ENCODE data around the gene ARL4A.

ARL4A gene

DNA sequence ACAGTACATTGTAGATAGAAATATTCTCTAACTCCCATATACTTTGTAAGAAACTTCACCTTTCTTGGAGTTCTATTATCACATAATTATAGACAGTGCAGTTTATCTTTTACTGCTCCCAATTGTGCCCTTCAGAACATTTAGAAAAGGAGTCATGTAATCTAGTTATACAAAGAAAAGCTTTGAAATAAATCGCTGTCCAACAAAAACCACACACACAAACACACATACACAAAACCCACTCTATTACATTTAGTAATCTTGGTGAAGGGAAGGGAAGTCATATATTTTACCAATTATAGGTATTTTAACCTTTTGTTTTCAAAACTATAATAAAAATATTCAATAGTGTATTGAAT, 26.9 kb downstream of the ARL4A start:
- H3K4me3 ChIP-seq (ENCODE audit: low read depth, low read length), result no peak overlapping the region
- DNase-seq (ENCODE audit: low read depth), result no peak
- TF ChIP-seq, protein P1, sequence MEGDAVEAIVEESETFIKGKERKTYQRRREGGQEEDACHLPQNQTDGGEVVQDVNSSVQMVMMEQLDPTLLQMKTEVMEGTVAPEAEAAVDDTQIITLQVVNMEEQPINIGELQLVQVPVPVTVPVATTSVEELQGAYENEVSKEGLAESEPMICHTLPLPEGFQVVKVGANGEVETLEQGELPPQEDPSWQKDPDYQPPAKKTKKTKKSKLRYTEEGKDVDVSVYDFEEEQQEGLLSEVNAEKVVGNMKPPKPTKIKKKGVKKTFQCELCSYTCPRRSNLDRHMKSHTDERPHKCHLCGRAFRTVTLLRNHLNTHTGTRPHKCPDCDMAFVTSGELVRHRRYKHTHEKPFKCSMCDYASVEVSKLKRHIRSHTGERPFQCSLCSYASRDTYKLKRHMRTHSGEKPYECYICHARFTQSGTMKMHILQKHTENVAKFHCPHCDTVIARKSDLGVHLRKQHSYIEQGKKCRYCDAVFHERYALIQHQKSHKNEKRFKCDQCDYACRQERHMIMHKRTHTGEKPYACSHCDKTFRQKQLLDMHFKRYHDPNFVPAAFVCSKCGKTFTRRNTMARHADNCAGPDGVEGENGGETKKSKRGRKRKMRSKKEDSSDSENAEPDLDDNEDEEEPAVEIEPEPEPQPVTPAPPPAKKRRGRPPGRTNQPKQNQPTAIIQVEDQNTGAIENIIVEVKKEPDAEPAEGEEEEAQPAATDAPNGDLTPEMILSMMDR (IDR thresholded peaks at IDR 0.05; ENCODE audit: low read depth, low read length, missing control alignments), result no peak

DNA sequence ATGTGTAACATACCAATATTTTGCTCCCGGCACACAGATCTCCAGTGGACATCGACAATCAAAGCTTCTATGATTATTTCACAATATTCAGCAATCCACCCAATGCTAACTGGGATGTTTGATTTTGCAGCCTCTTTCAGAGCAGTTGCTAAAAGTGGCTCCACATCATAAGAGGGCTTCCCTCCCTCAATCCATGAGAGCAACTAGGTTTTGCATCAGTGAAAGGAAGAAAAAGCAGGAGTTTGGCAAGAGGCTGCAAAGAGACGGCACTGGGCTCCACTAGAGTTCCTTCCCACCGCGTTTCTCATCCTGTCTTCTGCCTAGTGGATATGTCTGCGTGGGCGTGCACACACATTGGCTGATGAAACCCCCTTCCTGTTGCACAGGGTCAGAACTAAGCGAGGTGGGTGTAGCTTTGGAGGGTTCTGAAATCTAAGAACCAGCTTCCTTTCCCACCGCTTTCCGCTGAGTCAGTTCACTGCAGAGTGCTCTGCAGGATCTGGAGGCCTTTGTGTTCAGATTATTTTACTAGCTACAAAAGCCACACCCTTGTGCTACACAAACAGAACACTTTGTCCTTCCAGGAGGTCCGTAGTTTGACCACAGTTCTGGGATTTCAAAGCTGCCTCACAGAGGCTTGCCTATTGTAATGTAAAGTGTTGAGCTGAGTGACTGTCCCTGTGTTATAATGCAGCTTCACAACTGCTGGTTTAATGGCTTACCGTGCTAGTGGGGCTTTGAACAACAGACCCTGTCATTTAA, 28.1 kb downstream of the ARL4A start:
- TF ChIP-seq, protein P1 (IDR thresholded peaks at IDR 0.05; ENCODE audit: low read depth, low read length, missing control alignments), result no peak
- no peak overlapping the region for H3K4me3 ChIP-seq (ENCODE audit: low read depth, low read length)
- DNase-seq (ENCODE audit: low read depth), result no peak

DNA sequence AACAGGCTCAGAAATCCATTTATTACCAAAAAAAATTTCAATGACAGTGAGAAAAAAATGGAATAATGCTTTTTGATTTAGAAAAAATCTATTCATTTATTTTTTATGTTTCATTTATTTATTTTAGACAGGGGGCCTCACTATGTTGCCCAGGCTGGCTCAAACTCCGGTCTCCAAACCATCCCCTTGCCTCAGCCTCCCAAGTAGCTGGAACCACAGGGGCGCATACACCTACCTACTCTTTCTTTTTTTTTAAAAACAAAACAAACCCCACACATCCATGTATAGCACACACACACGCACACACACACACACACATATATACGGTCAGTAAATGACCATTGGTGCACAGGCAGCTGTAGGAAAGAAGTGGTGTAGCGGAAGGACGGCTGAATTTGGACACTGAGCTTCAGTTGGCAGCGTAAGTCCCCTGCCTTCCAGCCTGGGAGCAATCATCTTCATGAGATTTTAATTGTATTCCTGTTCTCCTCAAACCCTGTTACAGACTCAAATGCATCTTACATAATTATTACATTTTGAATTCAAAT, 28.8 kb downstream of the ARL4A start:
- TF ChIP-seq, protein P1 (IDR thresholded peaks at IDR 0.05; ENCODE audit: low read depth, low read length, missing control alignments), result no peak
- DNase-seq (ENCODE audit: low read depth), result no peak
- H3K4me3 ChIP-seq (ENCODE audit: low read depth, low read length), result no peak overlapping the region

DNA sequence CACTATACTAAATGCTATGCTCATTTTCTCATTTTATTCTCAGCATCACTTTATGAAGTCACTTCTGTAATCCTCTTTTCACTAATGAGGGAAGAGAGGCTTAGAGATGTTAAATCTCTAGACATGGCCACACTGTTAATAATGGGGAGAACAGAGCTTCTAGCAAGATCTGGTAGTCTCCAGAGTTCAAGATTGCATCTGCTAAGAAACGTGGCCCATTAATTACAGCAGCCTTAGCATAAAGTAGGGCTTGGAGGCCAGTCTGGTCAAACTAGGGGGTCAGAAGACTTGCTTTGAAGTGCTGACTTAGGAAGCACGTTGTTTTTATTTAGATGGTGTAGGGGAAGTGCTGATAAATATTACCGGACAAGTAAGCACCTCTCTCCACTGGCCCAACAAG, 29.3 kb downstream of the ARL4A start:
- no peak overlapping the region for H3K4me3 ChIP-seq (ENCODE audit: low read depth, low read length)
- TF ChIP-seq, protein P1 (IDR thresholded peaks at IDR 0.05; ENCODE audit: low read depth, low read length, missing control alignments), result no peak
- DNase-seq (ENCODE audit: low read depth), result no peak

DNA sequence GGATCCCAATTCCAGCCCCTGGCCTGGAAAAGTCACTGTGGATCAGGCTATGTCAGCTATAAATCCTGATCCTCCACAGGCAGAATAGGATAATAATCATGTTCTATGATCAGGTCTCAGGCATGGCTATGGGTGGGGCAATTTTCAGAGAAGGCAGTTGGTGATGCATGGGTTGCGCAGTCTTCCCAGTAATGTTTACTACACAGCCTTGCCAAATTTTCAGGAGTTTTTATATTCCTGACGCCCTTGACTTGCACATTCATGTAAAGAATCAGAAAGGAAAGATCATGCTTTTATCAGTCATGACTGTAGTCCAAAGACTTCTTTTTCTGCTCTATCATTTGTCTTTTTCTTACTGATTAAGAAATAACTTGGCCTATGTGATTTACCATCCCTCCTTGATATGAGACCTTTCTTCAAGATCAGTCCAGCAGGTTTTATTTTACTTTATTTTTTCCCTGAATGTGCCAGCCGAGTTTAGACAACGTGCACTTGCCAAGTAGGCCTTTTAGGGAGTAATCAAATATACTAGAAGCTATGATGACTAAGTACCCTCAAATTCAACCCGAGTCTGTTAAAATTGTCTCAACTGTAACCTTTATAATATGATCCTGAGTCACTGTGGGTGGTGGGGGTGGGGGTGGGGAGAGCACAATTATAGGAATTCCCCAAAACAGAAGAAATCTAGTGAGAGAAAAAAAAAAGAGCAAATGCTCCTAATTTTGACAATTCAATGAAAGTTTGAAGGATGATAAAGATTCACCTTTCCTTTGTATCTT, 31.9 kb downstream of the ARL4A start:
- no peak overlapping the region for H3K4me3 ChIP-seq (ENCODE audit: low read depth, low read length)
- no peak for DNase-seq (ENCODE audit: low read depth)

DNA sequence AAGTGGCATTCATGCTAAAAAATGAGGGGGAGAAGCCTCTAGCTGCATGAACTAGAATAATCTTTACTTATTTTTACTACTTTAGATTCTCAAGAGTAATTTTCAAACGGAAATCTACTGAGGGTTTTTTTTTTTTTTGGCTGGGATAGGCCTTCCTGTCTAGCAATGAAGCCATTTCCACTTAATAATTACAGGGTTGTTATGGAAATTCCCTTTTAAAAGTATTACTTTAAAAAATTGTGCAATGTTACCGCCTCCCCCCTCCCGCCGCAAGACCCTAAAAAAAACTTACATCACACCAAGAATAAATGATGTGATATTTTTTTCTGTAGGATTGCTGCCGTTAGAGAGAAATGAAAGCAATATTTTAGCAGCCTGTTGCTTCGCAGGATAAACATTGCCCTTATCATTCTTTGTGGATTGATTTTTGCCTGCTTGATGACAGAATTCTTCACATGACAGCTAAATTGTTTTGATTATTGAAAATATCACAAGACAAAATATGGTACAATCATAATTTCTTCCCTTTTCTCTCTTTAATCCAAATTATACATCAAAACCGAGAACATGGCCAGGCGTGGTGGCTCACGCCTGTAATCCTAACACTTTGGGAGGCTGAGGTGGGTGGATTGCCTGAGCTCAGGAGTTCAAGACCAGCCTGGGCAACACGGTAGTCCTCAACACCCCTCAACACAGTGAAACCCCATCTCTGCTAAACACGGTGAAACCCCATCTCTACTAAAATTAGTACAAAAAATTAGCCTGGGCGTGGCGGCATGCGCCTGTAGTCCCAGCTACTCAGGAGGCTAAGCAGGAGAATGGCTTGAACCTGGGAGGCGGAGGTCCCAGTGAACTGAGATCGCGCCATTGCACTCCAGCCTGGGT, 32.8 kb downstream of the ARL4A start:
- DNase-seq (ENCODE audit: low read depth), result no peak
- no peak overlapping the region for H3K4me3 ChIP-seq (ENCODE audit: low read depth, low read length)
- TF ChIP-seq, protein P1 (IDR thresholded peaks at IDR 0.05; ENCODE audit: low read depth, low read length, missing control alignments), result no peak

More for the DNA sequence above, 31.9 kb downstream of the ARL4A start:
- TF ChIP-seq, protein P1 (IDR thresholded peaks at IDR 0.05; ENCODE audit: low read depth, low read length, missing control alignments), result no peak
